Transverse colon (tissue), 4 donors: ENCODE results near the gene PVRIG. TPM values are rescaled to one million over a fixed set of nuclear protein-coding genes. Genes with fewer than 3 reads are reported as not detected.

Experiments used
- DNase-seq: peaks from one replicate; pipeline ENCODE4 v3.0.0-alpha.2; 2019
- H3K27ac ChIP-seq, 4 donors: fragments of 200-600 bp; sonication (generic); 2 replicates each; pipeline ENCODE4 v1.5.1; 2016 to 2018; ENCODE audit warnings: inconsistent platforms in 4 of 4
- H3K27me3 ChIP-seq: fragments of 200-600 bp; sonication (generic); 2 replicates; pipeline ENCODE4 v1.5.1; 2017; ENCODE audit warnings: inconsistent platforms
- H3K36me3 ChIP-seq, 4 donors: fragments of 200-600 bp; sonication (generic); 2 replicates each; pipeline ENCODE4 v1.5.1; 2017 to 2019; ENCODE audit warnings: inconsistent platforms in 4 of 4
- H3K4me1 ChIP-seq, 4 donors: fragments of 200-600 bp; sonication (generic); 2 replicates each; pipeline ENCODE4 v1.5.1; 2017 to 2020; ENCODE audit warnings: inconsistent platforms in 4 of 4
- H3K4me3 ChIP-seq, 4 donors: fragments of 200-600 bp; sonication (generic); 1 replicate in 1 of 4; 2 replicates in 3 of 4; pipeline versions ENCODE4 v1.5.1 to v1.6.1; 2017 to 2019; ENCODE audit warnings: inconsistent platforms in 4 of 4
- H3K9me3 ChIP-seq, 2 donors: fragments of 200-600 bp; sonication (generic); 2 replicates each; pipeline ENCODE4 v1.5.1; 2017 to 2019; ENCODE audit warnings: inconsistent platforms in 2 of 2
- EP300 ChIP-seq: sonication (generic); formaldehyde crosslinking; IDR thresholded peaks from one replicate; pipeline ENCODE4 v1.6.1; 2017; ENCODE audit warnings: antibody characterized with exemption, low read depth
- POLR2A ChIP-seq: fragments of 450-650 bp; IDR thresholded peaks from one replicate; pipeline ENCODE4 v1.6.1; 2016; ENCODE audit warnings: antibody characterized with exemption, mild to moderate bottlenecking, moderate library complexity
- POLR2AphosphoS5 ChIP-seq, 3 donors: sonication (generic); formaldehyde crosslinking; IDR thresholded peaks; one replicate each; pipeline ENCODE4 v1.6.1; 2016; ENCODE audit warnings: antibody characterized with exemption in 3 of 3
- WGBS, 2 donors: methylation state at CpG; one replicate each; pipeline ENCODE4 v1.1.5; 2018; ENCODE audit warnings: low coverage in 1 of 2; 5-methylcytosine and 5-hydroxymethylcytosine counted together
- in situ Hi-C, 4 donors: fragments of 200-750 bp; cut with MboI; loops; one replicate each; pipeline versions ENCODE4 v1.15.0 to v1.15.1; 2017; ENCODE audit warnings: low sequenced_read_pairs in 3 of 4, low pct_ligation_motif_present in 1 of 4, low pct_unique_long_range_greater_than_20kb in 1 of 4
- intact Hi-C: fragments of 100-400 bp; cut with DNase I; formaldehyde crosslinking; loops from one replicate; pipeline ENCODE4 v1.15.1; 2023; ENCODE audit warnings: low total_unique reads
- total RNA-seq, 4 donors: library from RNA; depleted of rRNA; stranded (reverse); fragments of >200 nt; gene quantifications; one replicate each; pipeline ENCODE4 v1.1.0, GENCODE V29; 2016
- TF ChIP-seq, protein P1 (sequence below), 5 experiments: fragments of 200-600 bp in 3 of 5; fragments of 450-650 bp in 2 of 5; sonication (generic) in 3 of 5; IDR thresholded peaks; 1 replicate in 2 of 5; 2 replicates in 3 of 5; pipeline ENCODE4 v1.5.1; 2016 to 2017; ENCODE audit warnings: antibody characterized with exemption in 5 of 5, inconsistent platforms in 3 of 5, mild to moderate bottlenecking in 2 of 5, moderate library complexity in 1 of 5

PVRIG gene
- total RNA-seq, 4 donors from 2014 or later, result 2.2 to 4.3 TPM; not detected in 2

DNA sequence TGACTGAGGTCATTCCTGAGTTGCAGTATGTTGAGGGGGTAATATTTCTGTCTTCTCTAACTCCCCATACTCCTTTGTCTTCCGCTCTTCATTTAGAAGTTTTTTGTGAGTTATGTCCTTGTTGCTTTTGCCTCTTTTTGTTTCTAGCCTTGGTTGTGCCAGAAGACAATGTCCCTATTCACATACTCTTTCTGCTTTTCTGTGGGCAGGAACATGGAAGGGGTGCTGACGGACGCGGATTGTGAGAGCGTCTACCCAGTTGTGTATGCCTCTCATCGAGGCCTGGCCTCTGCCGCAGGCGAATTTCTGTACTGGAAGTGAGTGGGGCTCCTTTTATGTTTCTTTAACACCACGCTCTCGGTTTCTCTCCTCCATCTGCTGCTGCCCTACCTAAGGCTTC, 21.5 kb upstream of the PVRIG start:
- TF ChIP-seq POLR2AphosphoS5 (IDR thresholded peaks at IDR 0.05) (no peak), POLR2A (no peak), EP300 (no peak)
- TF ChIP-seq, protein P1, sequence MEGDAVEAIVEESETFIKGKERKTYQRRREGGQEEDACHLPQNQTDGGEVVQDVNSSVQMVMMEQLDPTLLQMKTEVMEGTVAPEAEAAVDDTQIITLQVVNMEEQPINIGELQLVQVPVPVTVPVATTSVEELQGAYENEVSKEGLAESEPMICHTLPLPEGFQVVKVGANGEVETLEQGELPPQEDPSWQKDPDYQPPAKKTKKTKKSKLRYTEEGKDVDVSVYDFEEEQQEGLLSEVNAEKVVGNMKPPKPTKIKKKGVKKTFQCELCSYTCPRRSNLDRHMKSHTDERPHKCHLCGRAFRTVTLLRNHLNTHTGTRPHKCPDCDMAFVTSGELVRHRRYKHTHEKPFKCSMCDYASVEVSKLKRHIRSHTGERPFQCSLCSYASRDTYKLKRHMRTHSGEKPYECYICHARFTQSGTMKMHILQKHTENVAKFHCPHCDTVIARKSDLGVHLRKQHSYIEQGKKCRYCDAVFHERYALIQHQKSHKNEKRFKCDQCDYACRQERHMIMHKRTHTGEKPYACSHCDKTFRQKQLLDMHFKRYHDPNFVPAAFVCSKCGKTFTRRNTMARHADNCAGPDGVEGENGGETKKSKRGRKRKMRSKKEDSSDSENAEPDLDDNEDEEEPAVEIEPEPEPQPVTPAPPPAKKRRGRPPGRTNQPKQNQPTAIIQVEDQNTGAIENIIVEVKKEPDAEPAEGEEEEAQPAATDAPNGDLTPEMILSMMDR (IDR thresholded peaks at IDR 0.05), result no peak
- Histone ChIP-seq H3K27me3 (no peaks in the 10 kb centered on the region), H3K36me3 (no peaks in the 10 kb centered on the region), H3K9me3 (no peaks in the 10 kb centered on the region), H3K27ac (no peak overlapping the region), H3K4me1 (peaks cover 0 to 21% (median 4%) of the 10 kb centered on the region in 4 donors), H3K4me3 (no peak overlapping the region)
- 93 to 94% methylated on average over 6 to 10 of the region's 10 CpGs for WGBS, 2 donors
- in situ Hi-C loops (no loop called here), intact Hi-C loops (no loop called here)
- no peak for DNase-seq

DNA sequence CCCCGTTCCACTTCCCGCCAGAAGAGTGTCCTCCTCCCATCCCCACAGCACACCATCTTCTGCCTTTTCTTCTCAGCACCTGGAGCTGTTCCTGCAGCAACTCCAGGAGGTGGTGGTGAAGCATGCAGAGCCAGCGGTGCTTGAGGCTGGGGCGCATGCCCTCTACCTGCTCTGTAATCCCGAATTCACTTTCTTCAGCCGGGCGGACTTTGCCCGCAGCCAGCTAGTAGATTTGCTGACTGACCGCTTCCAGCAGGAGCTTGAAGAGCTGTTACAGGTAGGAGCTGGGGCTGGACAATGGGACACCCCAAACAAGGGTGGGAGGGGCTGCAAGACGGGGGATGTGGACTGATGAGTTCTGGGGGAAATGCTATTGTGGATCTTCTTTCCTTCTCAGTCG, 19.1 kb upstream of the PVRIG start:
- DNase-seq, result peak; percentile 58
- Histone ChIP-seq H3K27me3 (no peaks in the 10 kb centered on the region), H3K4me3 (no peak overlapping the region), H3K9me3 (no peaks in the 10 kb centered on the region), H3K36me3 (no peaks in the 10 kb centered on the region), H3K4me1 (peaks cover 0 to 16% (median 4%) of the 10 kb centered on the region in 4 donors), H3K27ac (no peak overlapping the region)
- no peak for TF ChIP-seq POLR2A
- TF ChIP-seq POLR2AphosphoS5 (IDR thresholded peaks at IDR 0.05), result no peak
- intact Hi-C loops, result no loop called here
- in situ Hi-C loops, result no loop called here
- 59 to 67% methylated on average over 3 to 11 of the region's 11 CpGs for WGBS, 2 donors

DNA sequence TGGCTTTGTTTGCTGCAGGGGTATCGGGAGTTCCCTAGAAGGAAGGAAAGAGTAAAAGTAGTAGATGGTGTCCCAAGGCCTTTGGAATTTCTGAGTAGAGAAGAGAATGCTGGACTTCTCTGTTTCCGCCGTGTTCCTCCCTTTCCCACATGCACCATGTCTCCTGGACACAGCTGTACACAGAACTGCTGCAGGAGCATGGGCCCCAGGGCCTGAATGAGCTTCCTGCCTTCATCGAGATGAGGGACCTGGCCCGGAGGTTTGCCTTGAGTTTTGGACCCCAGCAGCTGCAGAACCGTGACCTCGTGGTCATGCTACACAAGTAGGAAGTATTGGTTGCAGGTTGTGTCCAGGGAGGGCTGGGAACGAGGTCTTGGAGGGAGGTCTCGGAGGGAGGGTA, 15.3 kb upstream of the PVRIG start:
- Histone ChIP-seq H3K4me3 (no peak overlapping the region), H3K9me3 (no peaks in the 10 kb centered on the region), H3K27ac (no peak overlapping the region), H3K4me1 (peaks cover 0 to 20% (median 4%) of the 10 kb centered on the region in 4 donors), H3K36me3 (no peaks in the 10 kb centered on the region), H3K27me3 (no peaks in the 10 kb centered on the region)
- intact Hi-C loops, result no loop called here
- no peak for DNase-seq
- 78 to 80% methylated on average over 1 to 9 of the region's 9 CpGs for WGBS, 2 donors
- TF ChIP-seq, protein P1 (IDR thresholded peaks at IDR 0.05), result no peak
- TF ChIP-seq POLR2A, result no peak
- in situ Hi-C loops, result no loop called here

DNA sequence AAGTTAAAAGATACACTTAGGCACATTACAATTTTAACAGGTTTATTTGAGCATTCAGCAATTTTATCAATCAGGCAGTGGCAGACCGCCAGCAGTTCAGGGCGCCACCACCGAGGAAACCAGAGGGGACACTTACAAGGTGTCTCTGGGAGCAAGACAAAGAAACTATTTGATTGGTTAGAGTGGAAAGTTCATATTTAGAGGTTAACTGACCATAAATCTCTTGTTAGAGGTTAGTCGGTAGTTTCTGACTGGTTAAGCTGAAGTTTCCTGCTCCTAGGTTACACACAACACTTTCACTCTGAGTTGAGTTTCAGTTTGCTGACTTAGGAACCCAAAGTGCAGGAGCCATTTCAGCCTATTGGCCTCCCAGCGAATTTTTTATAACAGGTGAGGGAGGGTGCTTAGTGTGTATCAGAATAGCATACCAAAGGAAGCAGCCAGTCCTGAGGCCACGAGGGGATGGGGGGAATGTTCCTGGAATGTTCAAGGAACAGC, 10.8 kb upstream of the PVRIG start:
- H3K4me3 ChIP-seq, result no peak overlapping the region
- peak overlapping the region in 2 of 4 donors; percentile 17 to 29 for H3K27ac ChIP-seq
- TF ChIP-seq, protein P1 (IDR thresholded peaks at IDR 0.05), result no peak
- TF ChIP-seq EP300, result no peak
- TF ChIP-seq POLR2AphosphoS5 (IDR thresholded peaks at IDR 0.05), result no peak
- TF ChIP-seq POLR2A, result no peak
- no peaks in the 10 kb centered on the region for H3K27me3 ChIP-seq
- in situ Hi-C loops, result loop anchor here in 1 of 4 donors (5.0 kb wide), 1 partner anchor 87 kb away; no protein-coding TSS in a partner anchor
- H3K4me1 ChIP-seq, result peaks cover 0 to 35% (median 4%) of the 10 kb centered on the region in 4 donors
- 18 to 26% methylated on average over 3 to 6 of the region's 6 CpGs for WGBS, 2 donors
- no peak for DNase-seq
- intact Hi-C loops, result no loop called here
- no peaks in the 10 kb centered on the region for H3K36me3 ChIP-seq
- no peaks in the 10 kb centered on the region for H3K9me3 ChIP-seq

DNA sequence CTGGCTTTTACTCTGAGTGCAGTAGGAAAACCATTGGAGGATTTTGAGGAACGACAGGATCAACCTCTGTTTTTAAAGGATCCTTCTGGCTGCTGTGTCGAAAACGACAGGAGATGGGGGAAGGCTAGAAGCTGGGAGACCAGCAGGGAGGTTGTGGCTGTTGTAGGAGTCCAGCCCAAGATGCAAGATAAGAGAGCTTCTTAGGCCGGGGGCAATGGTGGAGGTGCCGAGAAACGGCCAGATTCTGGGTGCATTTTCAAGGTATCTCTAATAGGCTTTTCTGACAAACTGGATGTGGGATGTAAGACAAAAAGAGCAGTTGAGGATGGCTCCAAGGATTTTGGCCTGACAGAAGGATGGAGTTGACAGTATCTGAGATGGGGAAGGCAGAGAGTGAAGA, 10.3 kb upstream of the PVRIG start:
- no peak for TF ChIP-seq EP300
- no peak for TF ChIP-seq POLR2AphosphoS5 (IDR thresholded peaks at IDR 0.05)
- TF ChIP-seq, protein P1 (IDR thresholded peaks at IDR 0.05), result no peak
- no peak for TF ChIP-seq POLR2A
- Histone ChIP-seq H3K36me3 (no peaks in the 10 kb centered on the region), H3K4me1 (peaks cover 0 to 37% (median 4%) of the 10 kb centered on the region in 4 donors), H3K9me3 (no peaks in the 10 kb centered on the region), H3K4me3 (no peak overlapping the region), H3K27me3 (no peaks in the 10 kb centered on the region), H3K27ac (peak overlapping the region in 1 of 4 donors; percentile 17)
- WGBS, 2 donors, result 79 to 80% methylated on average over 3 to 6 of the region's 6 CpGs
- DNase-seq, result no peak
- intact Hi-C loops (no loop called here), in situ Hi-C loops (loop anchor here in 1 of 4 donors (5.0 kb wide), 1 partner anchor 87 kb away; no protein-coding TSS in a partner anchor)
